NB4 (cell line): Measurements from ENCODE around the gene CCDC187.

Experiments used
- CTCF ChIP-seq: IDR thresholded peaks from one replicate; pipeline ENCODE4 v1.5.1; 2012; ENCODE audit warnings: low read depth, low read length
- POLR2A ChIP-seq: IDR thresholded peaks from 2 replicates; pipeline ENCODE4 v1.6.1; 2011; ENCODE audit warnings: mild to moderate bottlenecking; ENCODE audit not compliant: insufficient read length; ENCODE audit errors: extremely low read depth

GRCh38 chr9:136281421-136282271 lies 22.2 kb downstream of the CCDC187 start:
- TF ChIP-seq POLR2A: no peak
- no peak for TF ChIP-seq CTCF
